SK-N-SH (cell line): ENCODE measurements around the gene PAQR5.

Experiments
- MAX ChIP-seq: IDR thresholded peaks from 2 replicates; pipeline ENCODE4 v1.4.0; 2012; ENCODE audit warnings: low read depth
- MXI1 ChIP-seq: IDR thresholded peaks from 2 replicates; pipeline ENCODE4 v1.6.1; 2012; ENCODE audit warnings: mild to moderate bottlenecking, low read depth, low read length, improper control_type of control experiment
- USF1 ChIP-seq: IDR thresholded peaks from 2 replicates; pipeline ENCODE4 v1.4.0; 2012; ENCODE audit warnings: low read depth, borderline replicate concordance
- TF ChIP-seq, protein P1 (sequence below): fragments of 200-600 bp; sonication (generic); IDR thresholded peaks from 2 replicates; pipeline ENCODE4 v1.6.1; 2017; ENCODE audit warnings: antibody characterized with exemption, mild to moderate bottlenecking, moderate library complexity

- TF ChIP-seq, protein P1, sequence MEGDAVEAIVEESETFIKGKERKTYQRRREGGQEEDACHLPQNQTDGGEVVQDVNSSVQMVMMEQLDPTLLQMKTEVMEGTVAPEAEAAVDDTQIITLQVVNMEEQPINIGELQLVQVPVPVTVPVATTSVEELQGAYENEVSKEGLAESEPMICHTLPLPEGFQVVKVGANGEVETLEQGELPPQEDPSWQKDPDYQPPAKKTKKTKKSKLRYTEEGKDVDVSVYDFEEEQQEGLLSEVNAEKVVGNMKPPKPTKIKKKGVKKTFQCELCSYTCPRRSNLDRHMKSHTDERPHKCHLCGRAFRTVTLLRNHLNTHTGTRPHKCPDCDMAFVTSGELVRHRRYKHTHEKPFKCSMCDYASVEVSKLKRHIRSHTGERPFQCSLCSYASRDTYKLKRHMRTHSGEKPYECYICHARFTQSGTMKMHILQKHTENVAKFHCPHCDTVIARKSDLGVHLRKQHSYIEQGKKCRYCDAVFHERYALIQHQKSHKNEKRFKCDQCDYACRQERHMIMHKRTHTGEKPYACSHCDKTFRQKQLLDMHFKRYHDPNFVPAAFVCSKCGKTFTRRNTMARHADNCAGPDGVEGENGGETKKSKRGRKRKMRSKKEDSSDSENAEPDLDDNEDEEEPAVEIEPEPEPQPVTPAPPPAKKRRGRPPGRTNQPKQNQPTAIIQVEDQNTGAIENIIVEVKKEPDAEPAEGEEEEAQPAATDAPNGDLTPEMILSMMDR: no peak
- no peak for TF ChIP-seq USF1
- TF ChIP-seq MXI1: no peak
- TF ChIP-seq MAX: no peak
Measured at GRCh38 chr15:69271217-69271616, 27.5 kb upstream of the PAQR5 start.
